GM19463 (cell line): Measurements from ENCODE around the gene RHBG.
"Not testable (repeated sequence)": the region's sequence is repeated elsewhere in the genome, so short reads cannot be mapped to it uniquely, and the experiment has no call there.

Experiments used
- ATAC-seq: cut with Tn5 transposase; IDR thresholded peaks from one replicate; pipeline ENCODE4 v1.9.1; 2021; ENCODE audit warnings: mild to moderate bottlenecking, moderate library complexity; ENCODE audit not compliant: unreplicated experiment

Gene RHBG

GRCh38 chr1:156368889-156369684 is at the start of gene RHBG:
RHBG (plus strand) TSS chr1:156369211; CDS start chr1:156369250, 39 bp downstream.
- ATAC-seq = no peak

- no peak for ATAC-seq
Observed at GRCh38 chr1:156319664-156320063, 49.3 kb upstream of the RHBG start.

DNA sequence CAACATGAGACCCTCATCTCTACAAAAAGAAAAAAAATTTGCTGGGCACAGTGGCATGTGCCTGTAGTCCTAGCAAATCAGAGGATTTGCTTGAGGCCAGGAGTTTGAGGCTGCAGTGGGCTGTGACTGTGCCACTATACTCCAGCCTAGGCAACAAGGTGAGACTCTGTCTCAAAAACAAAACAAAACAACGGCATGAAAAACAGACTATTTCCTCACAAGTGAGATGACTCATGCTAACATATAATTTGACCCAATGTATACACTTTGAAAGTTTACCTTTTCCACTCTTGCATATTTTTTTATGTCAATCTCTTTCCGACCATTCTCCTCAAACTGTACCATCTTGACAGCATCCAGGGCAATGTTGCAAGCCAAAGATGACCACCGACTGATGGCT is 48.5 kb upstream of the RHBG start:
- ATAC-seq = no peak

DNA sequence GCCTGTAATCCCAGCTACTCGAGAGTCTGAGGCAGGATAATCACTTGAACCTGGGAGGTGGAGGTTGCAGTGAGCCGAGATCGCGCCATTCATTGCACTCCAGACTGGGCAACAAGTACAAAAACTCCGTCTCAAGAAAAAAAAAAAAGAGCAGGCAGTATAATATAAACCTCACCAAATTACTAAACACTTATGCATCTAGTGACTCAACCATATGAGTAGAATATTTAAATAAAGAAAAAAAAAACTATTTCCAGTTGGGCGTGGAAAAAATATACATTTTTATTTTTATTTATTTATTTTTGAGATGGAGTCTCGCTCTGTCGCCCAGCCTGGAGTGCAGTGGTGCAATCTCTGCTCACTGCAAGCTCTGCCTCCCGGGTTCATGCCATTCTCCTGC is 45.8 kb upstream of the RHBG start:
- not testable (repeated sequence) for ATAC-seq

- no peak for ATAC-seq
Observed at GRCh38 chr1:156336242-156336641, 32.8 kb upstream of the RHBG start.

DNA sequence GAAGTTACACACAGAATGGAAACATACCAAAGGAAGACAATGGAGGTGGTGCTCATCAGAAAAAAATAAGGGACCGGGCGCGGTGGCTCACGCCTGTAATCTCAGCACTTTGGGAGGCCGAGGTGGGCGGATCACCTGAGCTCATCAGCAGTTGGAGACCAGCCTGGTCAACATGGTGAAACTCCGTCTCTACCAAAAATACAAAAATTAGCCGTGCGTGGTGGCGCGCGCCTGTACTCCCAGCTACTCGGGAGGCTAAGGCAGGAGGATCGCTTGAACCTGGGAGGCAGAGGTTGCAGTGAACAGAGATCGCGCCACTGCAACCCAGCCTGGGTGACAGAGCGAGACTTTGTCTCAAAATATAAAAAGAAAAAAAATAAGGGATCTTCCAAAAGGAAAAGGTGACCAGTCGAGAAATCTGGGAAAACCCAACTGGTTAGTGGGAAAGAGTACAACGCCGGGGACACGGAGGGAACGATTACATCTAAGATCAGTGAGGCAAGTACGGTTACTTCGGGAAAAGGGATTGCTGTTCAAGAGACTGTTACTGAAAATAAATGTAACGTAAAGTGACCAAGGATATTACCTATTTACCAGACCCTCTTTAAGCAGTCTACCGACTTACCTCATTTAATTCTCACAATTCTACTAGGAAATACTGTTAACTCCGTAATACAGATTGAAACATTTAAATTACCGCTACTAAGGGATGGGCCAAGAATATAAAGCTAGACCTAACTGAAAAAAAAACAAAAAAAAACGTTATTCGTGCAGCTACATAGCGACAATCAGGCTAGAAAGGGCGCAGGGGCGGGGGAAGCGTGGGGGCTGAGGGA is 31.7 kb upstream of the RHBG start:
- ATAC-seq = no peak

DNA sequence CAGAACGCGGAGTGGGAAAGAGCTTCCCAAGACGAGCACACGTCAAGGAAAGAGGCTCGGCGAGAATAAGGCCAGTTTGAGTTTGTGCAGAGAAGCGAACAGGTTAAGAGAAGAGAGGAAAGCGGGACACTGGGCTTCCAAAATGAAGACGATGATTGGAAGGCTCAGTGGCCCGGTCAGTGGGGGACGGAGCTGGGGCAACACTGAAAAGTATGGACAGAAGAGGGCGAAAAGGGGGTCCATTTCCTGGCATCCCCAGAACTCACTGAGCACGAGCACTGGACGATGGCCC is 31.2 kb upstream of the RHBG start:
- ATAC-seq = no peak

- peak; percentile 89 for ATAC-seq
Observed at GRCh38 chr1:156338180-156338976, 30.6 kb upstream of the RHBG start, which contains the start of the genes CCT3 and TSACC. CCT3 (minus strand) TSS chr1:156338292; CDS start chr1:156338184, 108 bp downstream. TSACC (plus strand) TSS chr1:156338526; CDS start chr1:156339758, 1,232 bp downstream.

DNA sequence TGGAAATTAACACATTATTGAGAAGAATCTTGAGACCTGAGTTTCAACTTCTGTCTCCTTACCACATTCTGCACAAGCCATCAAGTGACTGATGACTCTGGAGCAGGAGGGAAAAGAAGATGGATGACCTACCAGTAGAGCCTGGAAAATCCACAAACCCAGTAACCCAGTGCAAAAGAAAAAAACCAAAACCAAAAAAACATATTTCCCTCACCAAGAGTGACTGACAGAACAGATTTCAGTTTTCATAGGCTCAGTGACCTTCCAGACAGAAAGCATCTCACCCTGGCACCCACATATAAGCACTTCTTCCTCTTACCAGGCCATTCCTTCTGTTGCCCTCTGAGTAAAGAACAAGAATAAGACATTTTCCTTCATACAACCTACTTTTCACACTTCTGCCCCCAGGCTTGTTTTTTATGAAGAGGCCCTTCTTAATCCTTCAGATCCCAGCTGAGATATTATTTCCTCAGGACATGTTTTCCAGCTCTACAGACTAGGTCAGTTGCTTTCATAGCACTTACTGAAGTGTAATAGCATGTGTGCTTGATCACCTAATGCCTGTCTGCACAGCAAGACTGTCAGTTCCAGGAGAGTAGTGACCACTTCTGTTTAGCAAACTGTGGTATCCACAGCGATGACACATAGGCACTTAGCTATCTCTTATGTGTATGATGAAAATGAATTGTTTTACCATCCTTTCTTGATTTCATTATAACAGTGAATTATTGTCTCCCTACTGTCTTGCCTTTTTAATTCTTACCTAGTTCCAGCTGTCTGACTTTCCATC is 26.6 kb upstream of the RHBG start:
- ATAC-seq = no peak

GRCh38 chr1:156344409-156344808 is 24.6 kb upstream of the RHBG start:
- ATAC-seq = no peak

GRCh38 chr1:156346035-156346434 is 23.0 kb upstream of the RHBG start:
- ATAC-seq = not testable (repeated sequence)

DNA sequence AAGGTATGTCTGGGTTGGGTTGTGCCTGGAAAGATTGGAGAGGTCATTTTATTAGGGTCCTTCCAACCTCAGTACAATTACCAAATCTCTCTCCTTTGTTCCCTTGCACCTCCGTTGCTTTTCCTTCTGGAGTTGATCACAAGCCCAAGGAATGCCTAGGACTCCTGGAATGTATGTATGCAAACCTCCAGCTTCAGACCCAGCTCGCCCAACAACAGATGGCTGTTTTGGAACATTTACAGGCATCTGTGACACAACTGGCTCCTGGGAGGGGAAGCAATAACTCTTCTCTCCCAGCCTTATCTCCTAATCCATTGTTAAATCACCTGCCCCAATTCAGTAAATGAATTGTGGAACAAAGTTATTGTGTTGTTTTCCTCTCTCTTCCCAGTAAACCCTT is 22.4 kb upstream of the RHBG start:
- no peak for ATAC-seq

GRCh38 chr1:156347331-156347730 is 21.7 kb upstream of the RHBG start:
- no peak for ATAC-seq

- ATAC-seq = not testable (repeated sequence)
Observed at GRCh38 chr1:156352481-156352880, 16.5 kb upstream of the RHBG start.

GRCh38 chr1:156356262-156356874 is 12.6 kb upstream of the RHBG start:
- no peak for ATAC-seq

DNA sequence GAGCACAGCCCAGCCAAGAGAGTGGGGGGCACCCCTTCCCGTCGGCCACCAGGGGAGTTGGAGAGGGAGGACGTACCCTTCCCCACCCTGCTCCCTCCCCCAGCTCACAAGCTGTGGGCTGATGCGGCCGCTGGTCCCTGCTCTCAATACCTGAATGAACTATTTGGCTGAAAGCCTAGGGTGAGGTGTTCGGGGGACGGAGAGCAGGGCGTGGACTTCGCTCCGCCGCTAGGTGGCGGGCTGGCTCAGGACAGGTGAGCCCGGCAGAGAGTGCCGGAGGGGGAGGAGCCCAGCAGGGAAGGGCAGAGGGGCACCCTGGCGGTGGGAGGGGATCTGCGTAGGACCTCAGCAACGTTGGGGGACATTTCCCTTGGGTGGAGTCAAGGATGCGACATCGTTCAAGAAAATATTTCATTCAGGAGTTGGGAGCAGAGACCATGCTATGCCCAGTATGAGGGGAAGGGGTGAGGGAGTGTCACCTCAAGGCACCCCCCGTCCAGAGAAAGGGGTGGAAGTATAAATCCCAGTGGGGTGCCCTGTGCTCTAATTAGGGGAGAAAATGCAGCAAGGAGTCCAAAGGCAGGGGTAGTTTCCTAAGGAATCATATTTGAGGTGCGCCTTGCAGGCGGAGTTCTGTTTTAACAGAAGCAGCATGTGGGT is 12.0 kb upstream of the RHBG start:
- ATAC-seq = no peak

GRCh38 chr1:156357977-156358376 is 11.0 kb upstream of the RHBG start:
- no peak for ATAC-seq

GRCh38 chr1:156358641-156359040 is 10.4 kb upstream of the RHBG start:
- no peak for ATAC-seq

DNA sequence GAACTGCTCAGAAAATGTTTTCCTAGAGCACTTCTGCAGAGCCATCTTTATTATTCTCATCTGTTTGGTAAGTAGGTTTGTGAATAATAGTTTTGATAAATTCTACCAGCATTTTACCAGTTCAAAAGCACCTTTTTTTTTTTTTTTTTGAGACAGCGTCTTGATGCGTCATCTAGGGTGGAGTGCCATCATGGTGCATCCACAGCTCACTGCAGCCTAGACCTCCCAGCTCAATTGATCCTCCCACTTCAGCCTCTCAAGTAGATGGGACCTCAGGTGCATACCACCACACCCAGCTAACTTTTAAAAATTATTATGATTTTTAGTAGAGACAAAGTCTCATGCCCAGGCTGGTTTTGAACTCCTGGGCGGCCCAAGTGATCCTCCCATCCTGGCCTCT is 9.8 kb upstream of the RHBG start:
- ATAC-seq = no peak

DNA sequence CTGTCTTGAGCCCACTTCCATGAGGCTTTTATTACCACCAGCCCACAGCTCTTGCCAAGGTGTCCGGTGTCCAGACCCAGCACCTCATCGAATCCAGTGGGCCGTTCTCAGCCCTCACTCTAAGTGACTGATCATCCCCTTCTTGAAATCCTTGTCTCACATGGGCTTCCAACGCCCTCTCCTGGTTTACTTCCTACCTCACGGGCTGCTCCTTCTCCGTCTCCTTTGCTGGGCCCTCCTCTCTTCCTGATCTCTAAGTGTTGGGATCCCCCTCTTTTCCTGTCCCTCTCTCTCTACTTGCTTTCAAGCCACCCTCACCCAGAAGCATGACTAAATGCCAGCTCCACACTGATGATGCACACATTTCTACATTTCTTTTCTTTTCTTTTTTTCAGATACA is 9.0 kb upstream of the RHBG start:
- ATAC-seq = no peak
